ENCODE results near the gene RESP18. TPM values are rescaled to one million over a fixed set of nuclear protein-coding genes. Genes with fewer than 3 reads are reported as not detected.

Gene RESP18
- not detected for total RNA-seq

DNA sequence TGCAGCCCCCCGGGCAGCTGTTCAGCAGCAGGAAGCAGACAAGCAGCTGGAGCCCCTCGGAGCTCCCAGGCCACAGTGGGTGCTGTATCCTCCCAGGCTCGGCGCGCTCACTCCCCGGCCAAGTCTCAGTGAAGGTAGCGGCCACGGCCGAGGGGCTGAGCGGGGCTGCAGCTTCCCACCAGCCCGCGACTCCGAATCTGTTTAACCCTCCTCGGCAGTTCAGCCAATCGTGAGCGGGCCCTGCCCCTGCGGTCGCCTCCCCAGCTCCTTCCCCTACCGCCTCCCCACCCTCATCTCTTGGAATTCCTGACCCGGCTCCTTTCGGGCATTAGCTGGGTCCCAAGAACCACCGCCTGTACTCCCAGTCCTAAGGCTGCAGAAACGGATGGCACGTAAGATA lies at the start of gene RESP18:
Gene RESP18, minus strand, starts transcription at position 203 of the 400 bp plus-strand sequence.
- no peak for ATAC-seq

- ATAC-seq, result no peak
Observed at GRCh38 chr2:219381448-219381847, 48.9 kb upstream of the RESP18 start.

- no peak for ATAC-seq
Observed at GRCh38 chr2:219380926-219381325, 48.4 kb upstream of the RESP18 start.

DNA sequence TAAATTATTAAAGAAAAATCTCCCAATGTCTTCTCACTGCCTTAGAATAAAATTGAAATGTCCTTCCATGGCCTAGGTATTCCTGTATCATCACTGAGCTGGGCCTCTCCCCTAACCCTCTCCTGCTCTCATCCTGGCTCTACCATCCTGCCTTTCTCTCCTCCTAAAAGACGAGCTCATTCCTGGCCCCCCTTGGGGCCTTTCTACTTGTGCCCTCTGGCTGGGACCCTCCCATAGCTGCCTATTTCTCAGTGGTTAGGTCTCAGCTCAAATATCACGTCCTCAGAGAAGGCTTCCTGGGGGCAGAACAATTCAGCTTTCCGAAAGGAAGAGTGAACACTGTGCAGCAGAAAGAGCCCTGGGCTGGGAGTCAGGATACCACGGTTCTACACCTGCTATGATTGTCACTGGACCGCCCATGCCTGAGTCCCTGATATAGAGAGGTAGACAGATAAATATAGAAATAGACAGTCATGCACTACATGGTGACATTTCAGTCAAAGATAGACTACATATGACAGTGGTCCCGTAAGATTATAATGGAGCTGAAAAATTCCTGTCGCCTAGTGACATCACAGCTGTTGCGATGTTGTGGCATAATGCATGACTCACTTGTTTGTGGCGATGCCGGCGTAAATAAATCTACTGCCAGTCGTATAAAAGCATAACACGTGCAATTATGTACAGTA lies 45.8 kb upstream of the RESP18 start:
- ATAC-seq, result no peak

DNA sequence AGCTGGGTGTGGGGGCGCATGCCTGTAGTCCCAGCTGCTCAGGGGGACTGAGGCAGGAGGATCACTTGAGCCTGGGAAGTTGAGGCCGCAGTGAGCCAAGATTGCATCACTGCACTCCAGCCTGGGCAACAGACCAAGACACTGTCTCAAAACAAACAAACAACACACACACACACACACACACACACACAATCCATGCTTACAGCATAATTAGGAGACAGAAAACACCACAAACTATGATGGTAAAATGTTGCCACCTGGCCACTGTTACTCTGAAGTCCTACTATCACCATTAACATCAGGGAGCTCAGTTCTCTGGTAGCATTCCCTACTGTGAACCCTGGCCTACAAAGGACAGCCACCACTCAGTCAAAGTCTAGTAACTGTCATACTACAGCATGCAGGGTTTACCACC lies 36.9 kb upstream of the RESP18 start:
- peak; percentile 47 for ATAC-seq

DNA sequence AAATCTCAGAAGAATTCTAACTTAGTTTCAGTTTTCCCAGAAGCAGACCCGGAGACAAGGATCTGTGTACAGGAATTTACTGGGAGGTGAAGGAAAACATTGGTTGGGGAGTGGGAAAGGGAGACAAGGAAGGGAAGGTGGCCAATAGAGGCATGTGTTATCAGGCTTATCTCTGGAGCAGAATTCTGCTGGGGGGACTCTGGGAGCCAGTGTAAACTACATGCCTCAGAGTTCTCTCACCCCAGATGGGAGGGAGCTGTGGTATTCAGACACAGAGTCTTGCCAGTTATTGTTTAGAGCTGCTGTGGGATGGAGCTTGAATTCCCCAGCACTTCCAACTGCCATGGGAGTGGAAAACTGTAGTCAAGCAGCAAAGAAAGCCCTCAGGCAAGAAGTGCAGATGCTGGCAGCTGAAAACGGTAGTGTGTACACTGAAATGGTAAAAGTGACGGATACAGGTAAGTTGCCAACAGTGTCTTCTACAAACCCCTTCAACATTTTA lies 36.2 kb upstream of the RESP18 start:
- ATAC-seq, result peak; percentile 18

- peak; percentile 70 for ATAC-seq
Observed at GRCh38 chr2:219362524-219363164, 30.1 kb upstream of the RESP18 start.

DNA sequence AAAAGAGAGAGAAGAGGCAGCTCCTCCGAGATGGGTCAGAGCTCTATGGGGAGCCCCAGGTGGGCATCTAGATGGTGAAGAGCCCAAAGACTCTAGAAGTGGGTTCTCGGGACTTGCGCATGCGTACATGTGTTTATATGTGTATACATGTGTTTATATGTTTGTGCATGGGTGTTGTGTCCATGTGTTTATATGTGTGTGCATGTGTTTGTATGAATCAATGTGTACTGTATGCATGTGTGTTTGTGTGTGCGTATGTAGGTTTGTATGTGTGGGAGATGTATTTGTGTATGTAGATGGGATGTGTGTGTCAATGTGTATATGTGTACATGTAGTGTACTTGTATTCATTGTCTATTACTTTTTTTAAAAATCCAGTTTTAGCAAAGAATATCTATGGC lies 29.5 kb upstream of the RESP18 start:
- no peak for ATAC-seq

DNA sequence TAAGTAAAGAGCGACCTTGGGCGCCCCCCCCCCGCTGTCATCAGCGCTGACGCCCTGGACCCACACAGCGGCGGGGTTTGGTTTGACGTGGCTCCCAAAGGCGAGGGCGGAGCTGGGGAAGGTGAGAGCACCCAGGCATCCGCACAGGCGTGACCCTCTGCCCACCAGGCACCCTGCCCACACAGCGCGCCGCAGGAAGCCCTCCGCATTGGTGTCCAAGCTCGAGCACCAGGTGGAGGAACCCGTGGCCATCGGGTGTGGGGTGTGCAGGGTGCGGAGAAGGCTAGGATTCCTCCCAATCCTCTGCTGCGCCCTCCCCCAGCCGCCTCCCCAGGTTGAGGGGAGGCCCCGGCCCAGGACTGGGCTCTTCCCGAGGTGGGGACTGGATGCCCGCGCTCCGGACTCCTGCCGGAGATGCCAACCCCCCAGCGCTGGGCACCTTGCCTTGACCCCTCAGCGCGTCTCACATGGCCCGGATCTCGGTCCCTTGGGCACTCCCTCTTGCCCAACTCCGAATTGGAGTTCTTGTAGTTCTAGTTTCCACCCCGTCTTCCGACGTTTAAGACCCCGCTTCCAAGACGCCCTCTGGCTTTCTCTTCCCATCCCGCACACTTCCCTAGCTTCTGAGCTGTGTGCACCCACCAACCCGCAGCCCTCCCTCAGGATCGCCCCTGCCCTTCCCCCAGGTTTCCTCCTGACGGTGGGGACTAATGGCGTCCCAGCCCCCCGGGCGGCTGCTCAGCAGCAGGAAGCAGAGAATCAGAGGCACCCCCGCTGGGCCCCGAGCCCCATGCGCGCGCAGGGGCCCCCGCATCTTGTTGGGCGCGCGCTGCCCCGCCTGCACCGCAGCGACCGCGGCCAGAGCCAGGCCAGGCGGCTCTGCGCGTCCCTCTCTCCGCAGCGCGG lies 25.9 kb upstream of the RESP18 start:
- peak; percentile 9 for ATAC-seq

DNA sequence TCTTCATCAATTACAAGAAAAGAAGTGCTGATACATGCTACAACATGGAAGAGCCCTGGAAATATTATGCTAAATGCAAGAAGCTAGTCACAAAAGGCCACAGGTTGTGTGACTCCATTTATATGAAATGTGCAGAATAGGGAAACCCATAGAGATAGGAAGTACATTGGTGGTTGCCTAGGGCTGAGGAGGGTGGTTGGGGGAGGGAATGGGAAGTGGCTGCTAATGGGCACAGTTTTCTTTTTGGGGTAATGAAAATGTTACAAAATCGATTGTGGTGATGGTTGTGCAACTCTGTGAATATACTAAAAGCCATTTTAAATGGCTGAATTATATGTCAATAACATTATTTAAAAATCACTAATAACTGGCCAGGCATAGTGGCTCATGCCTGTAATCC lies 24.3 kb upstream of the RESP18 start:
- ATAC-seq, result no peak

- no peak for ATAC-seq
Observed at GRCh38 chr2:219354582-219354981, 22.0 kb upstream of the RESP18 start.

DNA sequence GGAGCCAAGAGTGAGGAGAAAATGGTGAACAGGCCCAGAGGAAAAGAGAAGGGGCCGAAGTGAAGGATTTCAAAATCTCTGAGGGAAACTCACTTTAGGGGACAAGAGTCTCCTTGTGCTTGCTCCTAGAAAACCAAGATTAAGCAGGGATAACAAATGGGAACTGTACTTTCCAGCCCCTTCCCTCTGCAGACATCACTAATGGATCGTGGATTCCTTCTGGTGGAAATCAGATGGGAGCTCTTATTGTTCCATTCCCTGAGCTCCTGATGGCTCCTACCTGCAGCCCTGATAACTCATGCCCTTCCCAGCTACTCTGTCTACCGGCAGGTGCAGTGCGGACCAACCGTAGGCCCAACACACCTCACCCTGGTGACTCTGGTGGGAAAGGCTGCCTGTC lies 20.6 kb upstream of the RESP18 start:
- ATAC-seq, result no peak

- peak; percentile 65 for ATAC-seq
Observed at GRCh38 chr2:219352448-219353023, 20.0 kb upstream of the RESP18 start.

DNA sequence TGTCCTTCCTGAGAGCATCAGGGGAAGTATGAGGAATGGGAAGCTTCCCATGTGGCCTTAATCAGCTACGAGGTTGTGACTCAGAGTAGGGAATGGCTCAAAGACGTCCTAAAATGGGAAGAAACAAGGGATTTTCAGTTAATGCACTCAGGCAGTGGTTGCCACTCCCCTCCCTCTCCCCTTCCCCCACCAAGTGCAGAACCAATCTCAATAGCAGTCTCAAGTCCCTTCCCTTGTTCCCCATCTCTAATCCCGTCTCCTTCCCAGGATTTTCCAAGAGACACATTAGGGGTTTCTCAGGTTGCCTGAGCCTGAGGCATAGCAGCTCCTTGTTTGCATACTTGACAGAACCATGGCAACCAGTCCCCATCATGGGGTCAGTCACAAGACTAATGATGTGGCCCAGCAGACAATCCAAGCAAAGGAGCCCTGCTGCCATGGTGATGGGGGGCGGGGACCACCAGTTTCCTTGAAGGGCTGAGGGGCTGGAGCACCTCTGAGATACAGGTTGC lies 18.2 kb upstream of the RESP18 start:
- no peak for ATAC-seq

GRCh38 chr2:219350215-219350614 lies 17.7 kb upstream of the RESP18 start:
- no peak for ATAC-seq

DNA sequence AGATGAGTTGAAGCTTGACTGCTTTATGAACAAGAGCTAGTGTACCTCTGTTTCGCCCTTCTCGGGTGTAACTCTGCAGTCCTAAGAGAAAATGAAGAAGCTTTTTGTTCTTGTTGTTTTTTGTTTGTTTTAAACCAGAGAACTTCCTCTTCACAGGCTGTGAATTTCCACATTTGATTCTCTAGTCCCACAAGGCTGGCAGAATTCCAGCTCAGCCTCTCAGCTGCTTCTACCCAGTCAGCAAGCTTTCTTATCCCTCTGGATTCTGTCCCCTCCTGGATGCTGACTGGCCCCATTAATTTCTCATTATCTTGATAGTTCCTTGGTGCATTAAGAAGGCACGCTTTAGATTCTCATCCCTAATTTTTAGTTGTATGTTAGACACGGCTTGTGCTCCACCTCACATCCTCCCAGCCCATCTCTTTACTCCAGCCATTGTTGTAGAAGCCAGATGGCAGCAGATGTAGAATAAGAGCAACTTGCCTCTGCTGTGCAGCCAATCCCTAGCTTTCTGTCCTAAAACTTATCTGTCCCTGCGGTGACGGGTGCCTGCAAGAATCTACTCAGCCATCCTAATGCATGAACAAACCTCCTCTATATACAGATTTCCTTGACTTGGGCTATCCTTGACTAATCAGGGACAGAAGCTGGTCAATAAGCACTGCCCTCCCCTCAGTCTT lies 12.3 kb upstream of the RESP18 start:
- no peak for ATAC-seq

- ATAC-seq, result no peak
Observed at GRCh38 chr2:219335373-219335786, 2.8 kb upstream of the RESP18 start.

DNA sequence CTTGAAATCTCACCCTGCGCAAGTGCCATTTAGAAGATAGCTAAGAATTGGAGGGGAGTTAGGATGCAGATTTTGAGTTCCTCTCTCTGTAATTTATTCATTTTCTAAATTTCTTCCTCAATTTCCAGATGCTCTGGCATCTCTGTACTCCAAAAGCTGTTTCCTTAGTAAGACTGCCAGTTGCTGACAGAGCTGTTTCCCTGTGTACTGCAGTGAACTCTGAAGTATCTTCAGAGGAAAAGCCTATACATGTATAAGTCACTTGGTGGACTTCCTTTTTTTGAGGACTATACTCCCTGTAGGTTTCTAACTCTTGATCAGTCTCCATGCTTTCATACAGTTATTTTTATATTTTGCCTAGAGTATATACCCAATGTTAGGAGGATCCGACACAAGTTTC lies 1.5 kb upstream of the RESP18 start:
- ATAC-seq, result no peak

DNA sequence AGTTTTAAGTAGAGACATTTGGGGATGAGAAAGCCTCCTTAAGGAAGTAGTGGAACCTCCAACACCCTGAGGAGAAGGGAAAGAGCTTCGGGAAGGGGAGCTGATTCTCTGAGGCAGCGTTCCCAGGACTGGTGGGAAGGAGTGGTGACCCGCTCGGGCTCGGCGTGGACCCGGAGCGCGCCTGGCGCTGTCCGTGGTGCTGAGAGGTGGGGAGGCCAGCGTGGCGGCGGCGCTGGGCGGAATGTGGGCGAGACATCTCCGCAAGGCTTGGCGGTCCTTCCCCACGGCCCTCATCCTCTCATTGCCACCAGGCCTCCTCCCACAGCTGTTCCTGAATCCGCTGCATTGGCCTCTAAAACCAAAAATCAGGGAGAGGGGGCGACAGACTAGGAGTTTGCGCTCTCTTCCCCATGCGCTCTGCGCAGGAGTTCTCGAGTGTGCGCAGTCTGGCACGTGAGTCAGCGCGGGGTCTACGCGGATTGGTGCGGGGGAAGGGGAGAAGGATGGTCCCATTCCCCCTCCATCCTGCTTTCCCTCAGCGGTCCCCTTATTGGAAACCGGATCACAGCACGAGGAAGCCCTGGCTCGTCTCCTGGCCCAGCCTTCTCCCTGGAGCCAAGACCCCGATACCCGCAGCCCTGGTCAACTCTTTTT lies 857 bp downstream of the RESP18 start:
- peak; percentile 31 for ATAC-seq

DNA sequence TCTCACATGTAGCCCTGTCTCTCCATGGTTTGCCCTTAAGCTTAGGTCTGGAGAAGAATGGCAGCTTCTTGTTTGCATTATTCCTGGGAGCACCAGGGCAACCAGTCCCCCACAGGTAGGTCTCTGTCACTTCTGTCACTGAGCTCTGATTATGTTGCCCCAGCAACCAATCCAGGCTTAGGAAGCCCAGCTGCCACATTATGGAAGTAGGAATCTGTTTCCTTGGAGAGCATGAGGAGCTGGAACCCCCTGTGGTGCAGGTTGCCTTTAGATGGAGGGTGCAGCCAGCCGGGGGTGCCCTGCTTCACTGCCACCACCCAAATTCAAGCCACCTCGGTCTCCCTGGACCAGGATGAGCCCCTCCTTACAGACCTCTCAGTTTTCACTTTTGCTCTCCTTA lies 4.8 kb downstream of the RESP18 start:
- no peak for ATAC-seq

DNA sequence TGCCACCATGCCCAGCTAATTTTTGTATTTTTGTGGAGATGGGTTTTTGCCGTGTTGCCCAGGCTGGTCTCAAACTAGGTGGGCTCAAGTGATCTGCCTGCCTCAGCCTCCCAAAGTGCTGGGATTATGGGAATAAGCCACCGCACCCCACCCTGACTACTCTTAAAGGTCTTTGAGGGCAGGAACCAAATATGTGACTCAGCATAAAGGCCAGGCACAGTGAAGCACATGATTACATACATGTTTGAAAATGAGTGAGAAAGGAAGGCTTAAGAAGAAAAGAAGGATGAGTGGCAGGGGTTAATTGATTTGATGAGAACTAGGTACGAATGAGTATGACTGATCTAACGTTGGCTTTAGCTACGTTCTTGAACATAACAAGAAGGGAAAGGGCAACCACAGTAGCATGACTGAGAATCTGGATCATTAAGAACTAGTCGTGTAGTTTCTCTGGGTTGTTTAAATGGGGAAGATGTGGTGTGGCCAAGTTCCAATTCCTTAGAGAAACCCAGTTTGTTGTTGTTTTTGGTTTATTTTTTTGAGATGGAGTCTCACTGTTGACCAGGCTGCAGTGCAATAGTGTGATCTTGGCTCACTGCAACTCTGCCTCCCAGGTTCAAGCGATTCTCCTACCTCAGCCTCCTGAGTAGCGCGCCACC lies 6.8 kb downstream of the RESP18 start:
- no peak for ATAC-seq
